Esophagus squamous epithelium (tissue), 5 donors: Measurements from ENCODE around the gene ZNF891. TPM values are rescaled to one million over a fixed set of nuclear protein-coding genes. Genes with fewer than 3 reads are reported as not detected.

Experiments used
- DNase-seq: peaks from one replicate; lab custom pipeline; 2025; lab: John Stamatoyannopoulos, UW
- H3K27ac ChIP-seq, 4 donors: fragments of 200-600 bp; sonication (generic); one replicate each; pipeline ENCODE4 v1.5.1; 2016 to 2019; ENCODE audit warnings: mild to moderate bottlenecking in 1 of 4
- H3K27me3 ChIP-seq, 4 donors: fragments of 200-600 bp; sonication (generic); 1 replicate in 3 of 4; 2 replicates in 1 of 4; pipeline versions ENCODE4 v1.5.1 to v1.6.0; 2017 to 2021; ENCODE audit warnings: antibody characterized with exemption in 1 of 4
- H3K36me3 ChIP-seq, 3 donors: fragments of 200-600 bp; sonication (generic); one replicate each; pipeline ENCODE4 v1.5.1; 2016 to 2019
- H3K4me1 ChIP-seq, 3 donors: fragments of 200-600 bp; sonication (generic); one replicate each; pipeline ENCODE4 v1.5.1; 2017 to 2019
- H3K4me3 ChIP-seq, 4 donors: fragments of 200-600 bp; sonication (generic); 1 replicate in 3 of 4; 2 replicates in 1 of 4; pipeline ENCODE4 v1.5.1; 2016 to 2019; ENCODE audit warnings: mild to moderate bottlenecking in 2 of 4, moderate library complexity in 1 of 4
- H3K9me3 ChIP-seq, 3 donors: fragments of 200-600 bp; sonication (generic); one replicate each; pipeline ENCODE4 v1.5.1; 2016 to 2019
- CTCF ChIP-seq, 6 experiments: fragments of 450-650 bp in 4 of 6; fragments of 200-600 bp in 2 of 6; sonication (generic) in 2 of 6; IDR thresholded peaks; one replicate each; pipeline ENCODE4 v1.5.1; 2016 to 2019; ENCODE audit warnings: antibody characterized with exemption in 6 of 6, mild to moderate bottlenecking in 4 of 6, moderate library complexity in 4 of 6
- POLR2A ChIP-seq, 4 donors: fragments of 450-650 bp; IDR thresholded peaks; one replicate each; pipeline ENCODE4 v1.6.1; 2017; ENCODE audit warnings: antibody characterized with exemption in 4 of 4, mild to moderate bottlenecking in 4 of 4, moderate library complexity in 3 of 4
- WGBS, 2 donors: methylation state at CpG; one replicate each; pipeline ENCODE4 v1.1.5; 2018; 5-methylcytosine and 5-hydroxymethylcytosine counted together
- intact Hi-C: fragments of 100-400 bp; cut with DNase I; formaldehyde crosslinking; loops from one replicate; pipeline ENCODE4 v1.15.0; 2022
- total RNA-seq, 4 donors: library from RNA; depleted of rRNA; stranded (reverse); fragments of >200 nt; gene quantifications; one replicate each; pipeline ENCODE4 v1.1.0, GENCODE V29; 2016
- donor health status: DM: yes; HTN: yes; CAD: no.

The ZNF891 gene
- total RNA-seq, 4 donors from 2014 or later, result 0.53 to 3.2 (median 1.2) TPM

GRCh38 chr12:133073836-133074235, 56.2 kb downstream of the ZNF891 start:
- Histone ChIP-seq H3K27ac (no peak overlapping the region), H3K4me1 (no peaks in the 10 kb centered on the region), H3K27me3 (no peaks in the 10 kb centered on the region), H3K36me3 (no peaks in the 10 kb centered on the region), H3K4me3 (no peak overlapping the region), H3K9me3 (peaks cover 5 to 98% (median 84%) of the 10 kb centered on the region in 3 donors)
- no peak for DNase-seq
- WGBS, 2 donors, result 85 to 89% methylated on average over 2 of the region's 2 CpGs
- intact Hi-C loops, result no loop called here
- no peak for TF ChIP-seq CTCF (IDR thresholded peaks at IDR 0.05)
- TF ChIP-seq POLR2A (IDR thresholded peaks at IDR 0.05), result no peak

- no peaks in the 10 kb centered on the region for H3K4me1 ChIP-seq
- 100% methylated on average over 1 of the region's 1 CpG for WGBS, 2 donors
- no peak for DNase-seq
- peak overlapping the region in 1 of 4 donors; percentile 7 for H3K4me3 ChIP-seq
- H3K27me3 ChIP-seq, result no peaks in the 10 kb centered on the region
- intact Hi-C loops, result loop anchor here (2.0 kb wide), 1 partner anchor 39 kb away; no protein-coding TSS in a partner anchor
- TF ChIP-seq POLR2A (IDR thresholded peaks at IDR 0.05), result no peak
- no peak for TF ChIP-seq CTCF (IDR thresholded peaks at IDR 0.05)
- H3K27ac ChIP-seq, result no peak overlapping the region
- H3K36me3 ChIP-seq, result peaks cover 0 to 25% (median 0%) of the 10 kb centered on the region in 3 donors
- H3K9me3 ChIP-seq, result peaks cover 25 to 100% (median 98%) of the 10 kb centered on the region in 3 donors
Measured at GRCh38 chr12:133063556-133063955, 66.5 kb downstream of the ZNF891 start.

GRCh38 chr12:133061954-133062353, 68.1 kb downstream of the ZNF891 start:
- Histone ChIP-seq H3K4me1 (no peaks in the 10 kb centered on the region), H3K4me3 (no peak overlapping the region), H3K27ac (no peak overlapping the region), H3K9me3 (peaks cover 36 to 100% (median 98%) of the 10 kb centered on the region in 3 donors), H3K27me3 (no peaks in the 10 kb centered on the region), H3K36me3 (peaks cover 0 to 41% (median 4%) of the 10 kb centered on the region in 3 donors)
- TF ChIP-seq POLR2A (IDR thresholded peaks at IDR 0.05), result no peak
- TF ChIP-seq CTCF (IDR thresholded peaks at IDR 0.05), result no peak
- intact Hi-C loops, result loop anchor here (2.0 kb wide), 1 partner anchor 41 kb away; no protein-coding TSS in a partner anchor
- no peak for DNase-seq
- 95 to 100% methylated on average over 1 of the region's 1 CpG for WGBS, 2 donors

GRCh38 chr12:133058203-133059113, 71.6 kb downstream of the ZNF891 start:
- TF ChIP-seq CTCF (IDR thresholded peaks at IDR 0.05) (no peak), POLR2A (IDR thresholded peaks at IDR 0.05) (no peak)
- H3K4me3 ChIP-seq, result peak overlapping the region in 1 of 4 donors; percentile 14
- no peak for DNase-seq
- no peak overlapping the region for H3K27ac ChIP-seq
- peaks cover 27 to 99% (median 96%) of the 10 kb centered on the region in 3 donors for H3K9me3 ChIP-seq
- 87 to 94% methylated on average over 8 of the region's 8 CpGs for WGBS, 2 donors
- peaks cover 7 to 74% (median 10%) of the 10 kb centered on the region in 3 donors for H3K36me3 ChIP-seq
- H3K4me1 ChIP-seq, result no peaks in the 10 kb centered on the region
- intact Hi-C loops, result no loop called here
- no peaks in the 10 kb centered on the region for H3K27me3 ChIP-seq

GRCh38 chr12:133057446-133057845, 72.6 kb downstream of the ZNF891 start:
- no peak for DNase-seq
- TF ChIP-seq POLR2A (IDR thresholded peaks at IDR 0.05) (no peak), CTCF (IDR thresholded peaks at IDR 0.05) (no peak)
- 89 to 100% methylated on average over 2 to 5 of the region's 5 CpGs for WGBS, 2 donors
- Histone ChIP-seq H3K27ac (no peak overlapping the region), H3K27me3 (no peaks in the 10 kb centered on the region), H3K36me3 (peaks cover 11 to 74% (median 13%) of the 10 kb centered on the region in 3 donors), H3K4me3 (no peak overlapping the region), H3K9me3 (peaks cover 28 to 99% (median 94%) of the 10 kb centered on the region in 3 donors), H3K4me1 (no peaks in the 10 kb centered on the region)
- intact Hi-C loops, result no loop called here
